ENCODE results near the gene NID2. TPM values are rescaled to one million over a fixed set of nuclear protein-coding genes. Genes with fewer than 3 reads are reported as not detected.

Gene NID2
- total and polyA plus RNA-seq, 9 of the 15 experiments (the other 6 are each of a cell fraction or from before 2014, with no cell fraction given) = 0.04 to 0.45 (median 0.16) TPM; not detected in 3

- 0 out of 2 replicates have a peak, but pooled peaks have one; percentile 14 for TF ChIP-seq DEAF1 (CRISPR knock-in tag; IDR thresholded peaks at IDR 0.05)
Observed at GRCh38 chr14:51996148-51996746, 72.6 kb downstream of the NID2 start (continued).

DNA sequence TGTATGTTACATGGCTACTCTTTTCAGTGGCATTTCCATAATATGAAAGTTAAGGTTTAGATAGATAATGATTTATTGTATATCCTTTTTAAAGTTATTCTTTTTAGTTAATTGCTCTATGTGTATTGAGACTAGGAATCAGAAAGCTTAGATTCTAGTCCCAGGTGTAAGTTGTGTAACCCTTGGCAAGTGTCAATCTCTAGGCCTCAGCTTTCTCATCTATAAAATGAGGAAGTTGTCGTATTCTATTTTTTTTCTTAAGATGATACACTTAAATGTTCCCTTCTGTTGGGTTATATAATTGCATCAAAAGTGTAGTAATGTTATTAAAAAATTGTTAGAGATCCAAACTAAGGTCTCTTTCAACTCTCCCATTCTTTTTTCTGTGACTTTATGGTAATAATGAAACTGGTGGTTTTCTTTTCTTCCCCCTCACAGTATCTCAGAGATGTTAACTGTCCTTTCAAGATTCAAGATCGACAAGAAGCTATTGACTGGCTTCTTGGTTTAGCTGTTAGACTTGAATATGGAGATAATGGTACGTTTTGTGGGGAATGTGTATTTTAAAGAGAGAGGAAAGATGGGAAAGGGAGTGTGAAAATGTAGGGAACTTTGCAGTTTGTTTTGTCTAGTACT is 75.5 kb downstream of the NID2 start:
- no peak for FAIRE-seq

More for the DNA sequence above, 75.5 kb downstream of the NID2 start:
- POLR2A ChIA-PET = interaction anchor here (0.6 kb wide), 1 partner anchor 11 kb away, joined by 4 read pairs; no protein-coding TSS in a partner anchor
- no peak overlapping the region for H3K4me2 ChIP-seq (ENCODE audit: insufficient read depth, low read length)
- H3K27me3 ChIP-seq (ENCODE audit: control insufficient read depth in 2 of 2, insufficient read depth in 2 of 2, low read length in 2 of 2) = no peaks in the 10 kb centered on the region
- H3K9ac ChIP-seq (ENCODE audit: insufficient read depth in 1 of 2, low read depth in 2 of 2, low read length in 2 of 2) = no peak overlapping the region
- H3K4me1 ChIP-seq (replicated peaks in 1 of 2; ENCODE audit: control insufficient read depth in 2 of 2, insufficient read depth in 2 of 2, low read length in 2 of 2) = no peaks in the 10 kb centered on the region
- no peaks in the 10 kb centered on the region for H3K9me3 ChIP-seq (replicated peaks; ENCODE audit: control insufficient read depth, insufficient read depth, low read depth, low read length)
- H4K20me1 ChIP-seq (replicated peaks; ENCODE audit: control insufficient read depth, insufficient read depth, low read length) = no peaks in the 10 kb centered on the region; the same call in 1 of the 2 replicates
- in situ Hi-C loops (cut with MboI) (no loop called here), intact Hi-C loops (cut with micrococcal nuclease) (loop anchor here (10.0 kb wide), 1 partner anchor 281 kb away; no protein-coding TSS in a partner anchor)
- 68% methylated on average over 2 of the region's 3 CpGs for WGBS (ENCODE audit: insufficient coverage, low coverage, missing lambda C conversion rate)
- ATAC-seq = no peak
- no peak for DNase-seq (ENCODE audit: extremely low read depth in 1 of 4, low spot score in 3 of 4)
- CTCF ChIA-PET (ENCODE audit: low intra/inter-chr PET ratio) = no interaction called here
- H3K4me3 ChIP-seq = no peak overlapping the region
- no peaks in the 10 kb centered on the region for H3K9me1 ChIP-seq (ENCODE audit: control insufficient read depth, insufficient read depth, low read length)
- H3K79me2 ChIP-seq (ENCODE audit: control insufficient read depth, insufficient read depth, low read length) = peaks cover 33% of the 10 kb centered on the region
- TF ChIP-seq HDAC6 (IDR thresholded peaks at IDR 0.05; ENCODE audit: low read depth, low read length) = no peak
- BruUV-seq (replicated peaks) = no TSS peak
- H2AFZ ChIP-seq (ENCODE audit: low read depth, low read length) = no peak overlapping the region
- H3K36me3 ChIP-seq (ENCODE audit: control insufficient read depth, insufficient read depth, low read length) = peaks cover 65% of the 10 kb centered on the region
- no peak overlapping the region for H3K27ac ChIP-seq (ENCODE audit: extremely low read depth, low read depth, low read length)

All from K562 (cell line).